Erythroblast (primary cell): Measurements from ENCODE around the gene SUGCT.
"Not testable (repeated sequence)": the region's sequence is repeated elsewhere in the genome, so short reads cannot be mapped to it uniquely, and the experiment has no call there.

Experiments
- GATA1 ChIP-seq: IDR thresholded peaks from 2 replicates; pipeline ENCODE4 v1.6.1; 2011; ENCODE audit warnings: low read depth, mild to moderate bottlenecking, control low read depth, low read length, moderate library complexity
- POLR2A ChIP-seq: IDR thresholded peaks from 2 replicates; pipeline ENCODE4 v1.6.1; 2011; ENCODE audit warnings: mild to moderate bottlenecking, low read length

- not testable (repeated sequence) for TF ChIP-seq POLR2A, GATA1
These were observed 10.9 kb downstream of the SUGCT start for GRCh38 chr7:40145596-40146130.
